GM12878 (cell line): ENCODE measurements around the gene KLRD1.

Experiments used
- CBX3 ChIP-seq: fragments of 200-600 bp; sonication (generic); IDR thresholded peaks from 2 replicates; pipeline ENCODE4 v1.6.1; 2016; ENCODE audit warnings: low read depth, borderline replicate concordance
- SMC3 ChIP-seq: IDR thresholded peaks from 2 replicates; pipeline ENCODE4 v1.6.1; 2011; ENCODE audit warnings: low read length, improper control_type of control experiment, borderline replicate concordance
- TF ChIP-seq, protein P1 (sequence below), 3 experiments: IDR thresholded peaks in 2 of 3; conservative IDR thresholded peaks in 1 of 3; 2 replicates each; pipeline ENCODE4 v1.5.1; 2011; ENCODE audit warnings: low read depth in 3 of 3, low read length in 3 of 3, mild to moderate bottlenecking in 3 of 3, control low read depth in 2 of 3, moderate library complexity in 2 of 3, inconsistent platforms in 1 of 3, mixed read lengths in 1 of 3; ENCODE audit not compliant: control insufficient read depth in 2 of 3, insufficient read depth in 1 of 3; ENCODE audit errors: extremely low read depth in 1 of 3

- TF ChIP-seq, protein P1, sequence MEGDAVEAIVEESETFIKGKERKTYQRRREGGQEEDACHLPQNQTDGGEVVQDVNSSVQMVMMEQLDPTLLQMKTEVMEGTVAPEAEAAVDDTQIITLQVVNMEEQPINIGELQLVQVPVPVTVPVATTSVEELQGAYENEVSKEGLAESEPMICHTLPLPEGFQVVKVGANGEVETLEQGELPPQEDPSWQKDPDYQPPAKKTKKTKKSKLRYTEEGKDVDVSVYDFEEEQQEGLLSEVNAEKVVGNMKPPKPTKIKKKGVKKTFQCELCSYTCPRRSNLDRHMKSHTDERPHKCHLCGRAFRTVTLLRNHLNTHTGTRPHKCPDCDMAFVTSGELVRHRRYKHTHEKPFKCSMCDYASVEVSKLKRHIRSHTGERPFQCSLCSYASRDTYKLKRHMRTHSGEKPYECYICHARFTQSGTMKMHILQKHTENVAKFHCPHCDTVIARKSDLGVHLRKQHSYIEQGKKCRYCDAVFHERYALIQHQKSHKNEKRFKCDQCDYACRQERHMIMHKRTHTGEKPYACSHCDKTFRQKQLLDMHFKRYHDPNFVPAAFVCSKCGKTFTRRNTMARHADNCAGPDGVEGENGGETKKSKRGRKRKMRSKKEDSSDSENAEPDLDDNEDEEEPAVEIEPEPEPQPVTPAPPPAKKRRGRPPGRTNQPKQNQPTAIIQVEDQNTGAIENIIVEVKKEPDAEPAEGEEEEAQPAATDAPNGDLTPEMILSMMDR (IDR thresholded peaks at IDR 0.05 in 2 of 3, conservative IDR thresholded peaks at IDR 0.05 in 1 of 3; ENCODE audit: control insufficient read depth in 2 of 3, extremely low read depth in 1 of 3, insufficient read depth in 1 of 3, low read depth in 3 of 3, low read length in 3 of 3), result no peak
- TF ChIP-seq CBX3 (no peak), SMC3 (no peak)
Measured at GRCh38 chr12:10358969-10359368, 51.3 kb downstream of the KLRD1 start.
